HCT116 (cell line): Measurements from ENCODE around the gene ARHGEF17. TPM values are rescaled to one million over a fixed set of nuclear protein-coding genes. Genes with fewer than 3 reads are reported as not detected.

Source experiments
- ATAC-seq: fragments of 200-7000 bp; cut with Tn5 transposase; 2 replicates; pipeline ENCODE4 v1.9.1; 2020; ENCODE audit warnings: mild to moderate bottlenecking, moderate library complexity
- BruUV-seq: library from RNA; stranded (reverse); fragments of 400-500 nt; replicated peaks from 2 replicates; lab custom pipeline; 2021; lab: Mats Ljungman, UMichigan
- CTCF ChIA-PET: fragments of 300-600 bp; sonication (Branson Sonifier 250); formaldehyde crosslinking; loops from one replicate; lab custom pipeline; 2021; ENCODE audit warnings: antibody characterized with exemption; lab: Charles Lee
- POLR2A ChIA-PET: fragments of 300-600, 350-600 bp; sonication (Branson Sonifier 250); formaldehyde crosslinking; loops from one replicate; lab custom pipeline; 2021; ENCODE audit warnings: antibody characterized with exemption; lab: Charles Lee
- RAD21 ChIA-PET, 2 experiments: fragments of 300-600 bp; sonication (Branson Sonifier 250); formaldehyde crosslinking; loops; one replicate each; lab custom pipeline; 2023; ENCODE audit warnings: low total read pairs in 2 of 2; ENCODE audit not compliant: uncharacterized antibody in 2 of 2, unreplicated experiment in 2 of 2, low non-redundant PET in 1 of 2; lab: Charles Lee
- DNase-seq: peaks from one replicate; pipeline ENCODE4 v3.0.0-alpha.2; 2010; ENCODE audit warnings: low read depth, low spot score
- H2AFZ ChIP-seq: fragments of 200-600 bp; shearing (Covaris generic), sonication (generic); 2 replicates; pipeline ENCODE4 v1.6.1; 2017; ENCODE audit warnings: low read depth, mixed run types, mixed read lengths, antibody characterized with exemption, low read length; ENCODE audit not compliant: poor library complexity, severe bottlenecking
- H3K27ac ChIP-seq: 2 replicates; pipeline ENCODE4 v1.5.1; 2012; ENCODE audit warnings: low read depth, low read length
- H3K27me3 ChIP-seq: fragments of 200-600 bp; sonication (generic); 2 replicates; pipeline ENCODE4 v1.6.1; 2016; ENCODE audit warnings: mixed run types, low read length, mixed read lengths; ENCODE audit not compliant: insufficient read depth
- H3K36me3 ChIP-seq, 2 experiments: fragments of 200-500 bp in 1 of 2; fragments of 200-600 bp in 1 of 2; sonication (Bioruptor generic) in 1 of 2; sonication (generic) in 1 of 2; 2 replicates each; pipeline versions ENCODE4 v1.5.1 to v1.6.1; 2014 to 2016; ENCODE audit warnings: low read length in 2 of 2, inconsistent platforms in 1 of 2, mixed read lengths in 1 of 2, mixed run types in 1 of 2; ENCODE audit not compliant: insufficient read depth in 2 of 2, control insufficient read depth in 1 of 2
- H3K4me1 ChIP-seq, 2 experiments: fragments of 200-600 bp in 1 of 2; sonication (generic) in 1 of 2; 2 replicates each; pipeline versions ENCODE4 v1.5.1 to v1.6.1; 2012 to 2017; ENCODE audit warnings: low read length in 2 of 2, inconsistent platforms in 1 of 2, mild to moderate bottlenecking in 1 of 2, mixed read lengths in 1 of 2, mixed run types in 1 of 2, moderate library complexity in 1 of 2; ENCODE audit not compliant: insufficient read depth in 2 of 2, control insufficient read depth in 1 of 2
- H3K4me2 ChIP-seq: fragments of 200-600 bp; sonication (generic); 2 replicates; pipeline ENCODE4 v1.6.1; 2017; ENCODE audit warnings: mixed run types, low read length, mixed read lengths
- H3K4me3 ChIP-seq, 2 experiments: fragments of 200-600 bp in 1 of 2; sonication (generic) in 1 of 2; replicated peaks in 1 of 2; 2 replicates each; pipeline ENCODE4 v1.5.1; 2011 to 2016; ENCODE audit warnings: low read length in 2 of 2, control low read depth in 1 of 2, low read depth in 1 of 2, mild to moderate bottlenecking in 1 of 2, mixed read lengths in 1 of 2, mixed run types in 1 of 2
- H3K79me2 ChIP-seq: fragments of 200-600 bp; sonication (generic); 2 replicates; pipeline ENCODE4 v1.6.1; 2017; ENCODE audit warnings: mild to moderate bottlenecking, mixed run types, low read length, moderate library complexity, mixed read lengths; ENCODE audit not compliant: insufficient read depth
- H3K9ac ChIP-seq: fragments of 200-600 bp; sonication (generic); 2 replicates; pipeline ENCODE4 v1.6.1; 2016; ENCODE audit warnings: low read length, mixed read lengths
- H3K9me2 ChIP-seq: fragments of 200-600 bp; sonication (generic), shearing (Covaris generic); 2 replicates; pipeline ENCODE4 v1.6.1; 2017; ENCODE audit warnings: mixed run types, mild to moderate bottlenecking, moderate library complexity; ENCODE audit not compliant: insufficient read depth
- H3K9me3 ChIP-seq, 2 experiments: fragments of 200-500 bp in 1 of 2; fragments of 200-600 bp in 1 of 2; sonication (Bioruptor generic) in 1 of 2; sonication (generic) in 1 of 2; 2 replicates each; pipeline ENCODE4 v1.6.1; 2014 to 2017; ENCODE audit warnings: low read length in 2 of 2, mixed read lengths in 2 of 2, inconsistent platforms in 1 of 2, low read depth in 1 of 2, mild to moderate bottlenecking in 1 of 2, mixed run types in 1 of 2, moderate library complexity in 1 of 2; ENCODE audit not compliant: control insufficient read depth in 1 of 2, insufficient read depth in 1 of 2
- H4K20me1 ChIP-seq: fragments of 200-600 bp; sonication (generic), shearing (Covaris generic); 2 replicates; pipeline ENCODE4 v1.6.1; 2017; ENCODE audit warnings: mixed run types, mild to moderate bottlenecking, moderate library complexity; ENCODE audit not compliant: insufficient read depth
- ELF1 ChIP-seq: IDR thresholded peaks from 2 replicates; pipeline ENCODE4 v1.6.1; 2012; ENCODE audit warnings: low read depth, borderline replicate concordance
- EZH2phosphoT487 ChIP-seq: fragments of 200-600 bp; IDR thresholded peaks from 2 replicates; pipeline ENCODE4 v1.6.1; 2018; ENCODE audit warnings: antibody characterized with exemption, borderline replicate concordance
- JUND ChIP-seq: IDR thresholded peaks from 2 replicates; pipeline ENCODE4 v1.6.1; 2012
- intact Hi-C: fragments of 100-400 bp; cut with micrococcal nuclease; formaldehyde crosslinking; loops from 2 replicates; pipeline ENCODE4 v1.10.0; 2022
- total RNA-seq: library from RNA; stranded (reverse); gene quantifications from one replicate; pipeline ENCODE4 v1.2.1, GENCODE V29; 2021; ENCODE audit not compliant: unreplicated experiment
- TF ChIP-seq, protein P1 (sequence below): IDR thresholded peaks from 2 replicates; pipeline ENCODE4 v1.6.1; 2012
- TF ChIP-seq, protein P2 (sequence below): IDR thresholded peaks from 2 replicates; pipeline ENCODE4 v1.6.1; 2012

Gene ARHGEF17
- total RNA-seq, 1 experiment from 2014 or later, result 18.2 TPM

DNA sequence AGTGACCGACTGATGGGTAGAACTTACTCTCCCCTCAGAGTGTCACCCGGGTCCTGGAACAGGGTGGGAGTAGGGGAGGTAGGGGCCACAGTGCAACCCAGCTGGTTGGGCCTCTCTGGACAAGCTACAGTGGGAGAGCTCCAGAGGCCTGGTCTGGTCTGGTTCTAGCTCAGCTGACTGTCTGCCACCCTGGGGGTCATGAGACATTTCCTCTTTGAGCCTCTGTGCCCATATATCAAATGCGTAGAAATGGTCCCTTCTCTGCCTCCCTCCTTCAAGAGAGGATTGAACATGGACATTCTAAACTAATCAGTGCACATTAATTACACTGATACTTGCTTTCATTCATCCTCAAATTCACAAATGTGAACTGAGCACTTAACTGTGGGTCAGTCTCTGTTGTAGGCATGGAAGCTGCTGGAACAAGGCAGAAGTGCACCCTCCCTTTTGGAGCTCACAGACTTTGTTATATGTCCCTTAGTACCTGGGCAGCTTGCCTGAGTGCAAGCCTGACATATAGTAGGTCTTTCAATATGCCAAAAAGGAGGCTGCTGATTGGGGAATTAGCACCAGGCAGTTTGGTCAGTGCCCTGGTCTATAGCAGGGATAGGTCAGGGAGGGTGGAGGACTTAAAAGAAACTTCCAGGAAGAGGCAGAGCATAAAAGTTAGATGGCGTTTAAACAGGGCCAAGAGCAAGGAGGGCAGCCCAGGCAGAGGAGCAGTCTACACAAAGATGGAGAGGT, 25.7 kb downstream of the ARHGEF17 start:
- Histone ChIP-seq H3K27me3 (no peaks in the 10 kb centered on the region), H3K9me2 (no peaks in the 10 kb centered on the region), H3K9me3 (no peaks in the 10 kb centered on the region), H3K9ac (peak overlapping the region; percentile 37; the same call in 1 of the 2 replicates), H3K4me3 (0 out of 4 replicates have a peak overlapping the region, but pooled peaks of 1 of the 2 experiments have one; percentile 12), H3K36me3 (no peaks in the 10 kb centered on the region), H2AFZ (no peak overlapping the region), H3K4me2 (peak overlapping the region; percentile 69), H3K4me1 (peaks cover 27 to 44% of the 10 kb centered on the region in 2 experiments), H3K27ac (peak overlapping the region; percentile 38; the same call in 1 of the 2 replicates), H3K79me2 (0 out of 2 replicates have a peak, but pooled peaks cover 6% of the 10 kb centered on the region), H4K20me1 (no peaks in the 10 kb centered on the region)
- no peak for DNase-seq
- ChIA-PET CTCF (interaction anchor here (1.9 to 4.6 kb wide), 4 partner anchors 17 to 39 kb away, joined by 8 to 77 read pairs (median 30); partner anchors contain the start of gene ARHGEF17), POLR2A (no interaction called here), RAD21 (interaction anchor here in 1 of 2 experiments (2.8 kb wide), 1 partner anchor 27 kb away, joined by 12 read pairs; no protein-coding TSS in a partner anchor)
- peak; percentile 3 for ATAC-seq
- intact Hi-C loops, result loop anchor here (2.0 kb wide), 1 partner anchor 149 kb away; no protein-coding TSS in a partner anchor
- BruUV-seq, result no TSS peak
- TF ChIP-seq ELF1, result no peak
- no peak for TF ChIP-seq EZH2phosphoT487
- TF ChIP-seq, protein P1, sequence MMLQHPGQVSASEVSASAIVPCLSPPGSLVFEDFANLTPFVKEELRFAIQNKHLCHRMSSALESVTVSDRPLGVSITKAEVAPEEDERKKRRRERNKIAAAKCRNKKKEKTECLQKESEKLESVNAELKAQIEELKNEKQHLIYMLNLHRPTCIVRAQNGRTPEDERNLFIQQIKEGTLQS, result no peak
- no peak for TF ChIP-seq JUND
- TF ChIP-seq, protein P2, sequence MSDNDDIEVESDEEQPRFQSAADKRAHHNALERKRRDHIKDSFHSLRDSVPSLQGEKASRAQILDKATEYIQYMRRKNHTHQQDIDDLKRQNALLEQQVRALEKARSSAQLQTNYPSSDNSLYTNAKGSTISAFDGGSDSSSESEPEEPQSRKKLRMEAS, result no peak
